Measurements from ENCODE around the gene FBLN1. TPM values are rescaled to one million over a fixed set of nuclear protein-coding genes. Genes with fewer than 3 reads are reported as not detected.
"Not testable (repeated sequence)": the region's sequence is repeated elsewhere in the genome, so short reads cannot be mapped to it uniquely, and the experiment has no call there.

Gene FBLN1
- under 1 TPM in 1 of 2 experiments, not detected in 1; 0.42 TPM for total RNA-seq

GRCh38 chr22:45502215-45503049, at the start of gene FBLN1:
Gene FBLN1 (plus strand): TSS chr22:45502883. CDS start chr22:45502986, 103 bp downstream.
- CTCF ChIA-PET: no interaction called here
- no peak within 1 kb of the TSS for H3K4me3 Mint-ChIP-seq
- peak; percentile 42 for ATAC-seq

GRCh38 chr22:45453764-45454163, 48.9 kb upstream of the FBLN1 start:
- no peak overlapping the region for H3K27ac Mint-ChIP-seq
- no peaks in the 10 kb centered on the region for H3K36me3 Mint-ChIP-seq
- H3K4me1 Mint-ChIP-seq: no peaks in the 10 kb centered on the region
- DNase-seq (no peak), ATAC-seq (no peak)
- CTCF ChIA-PET: interaction anchor here (0.5 kb wide), 1 partner anchor 480 kb away, joined by 3 read pairs; no protein-coding TSS in a partner anchor
- H3K4me3 Mint-ChIP-seq: no peak overlapping the region
- no peaks in the 10 kb centered on the region for H3K9me3 Mint-ChIP-seq (ENCODE audit: low read depth)
- peaks cover 5% of the 10 kb centered on the region for H3K27me3 Mint-ChIP-seq

More at GRCh38 chr22:45502215-45503049, at the start of gene FBLN1:
- H3K4me1 Mint-ChIP-seq: peaks cover 4% of the 10 kb centered on the region
- no peaks in the 10 kb centered on the region for H3K9me3 Mint-ChIP-seq (ENCODE audit: low read depth)
- no peak within 1 kb of the TSS for H3K27ac Mint-ChIP-seq
- H3K36me3 Mint-ChIP-seq: no peaks in the 10 kb centered on the region
- no peak for DNase-seq
- peaks cover 46% of the 10 kb centered on the region for H3K27me3 Mint-ChIP-seq

GRCh38 chr22:45454275-45454674, 48.4 kb upstream of the FBLN1 start:
- CTCF ChIA-PET: no interaction called here
- DNase-seq: no peak
- no peaks in the 10 kb centered on the region for H3K36me3 Mint-ChIP-seq
- H3K4me1 Mint-ChIP-seq: no peaks in the 10 kb centered on the region
- no peak for ATAC-seq
- H3K27ac Mint-ChIP-seq: no peak overlapping the region
- no peaks in the 10 kb centered on the region for H3K9me3 Mint-ChIP-seq (ENCODE audit: low read depth)
- H3K27me3 Mint-ChIP-seq: peaks cover 5% of the 10 kb centered on the region
- no peak overlapping the region for H3K4me3 Mint-ChIP-seq

GRCh38 chr22:45455212-45455611, 47.5 kb upstream of the FBLN1 start:
- Mint-ChIP-seq H3K36me3 (no peaks in the 10 kb centered on the region), H3K4me3 (no peak overlapping the region), H3K27ac (no peak overlapping the region), H3K9me3 (ENCODE audit: low read depth) (no peaks in the 10 kb centered on the region), H3K27me3 (peaks cover 5% of the 10 kb centered on the region), H3K4me1 (no peaks in the 10 kb centered on the region)
- CTCF ChIA-PET: interaction anchor here (1.9 kb wide), 1 partner anchor 20 kb away, joined by 5 read pairs; no protein-coding TSS in a partner anchor
- DNase-seq (no peak), ATAC-seq (no peak)

- ATAC-seq: no peak
- Mint-ChIP-seq H3K36me3 (no peaks in the 10 kb centered on the region), H3K4me1 (no peaks in the 10 kb centered on the region), H3K4me3 (no peak overlapping the region), H3K27me3 (peaks cover 5% of the 10 kb centered on the region), H3K9me3 (ENCODE audit: low read depth) (no peaks in the 10 kb centered on the region), H3K27ac (no peak overlapping the region)
- no peak for DNase-seq
- CTCF ChIA-PET: interaction anchor here (1.9 kb wide), 1 partner anchor 21 kb away, joined by 5 read pairs; no protein-coding TSS in a partner anchor
Measured at GRCh38 chr22:45455621-45456020, 47.1 kb upstream of the FBLN1 start.

- Mint-ChIP-seq H3K27ac (no peak overlapping the region), H3K4me3 (no peak overlapping the region), H3K36me3 (no peaks in the 10 kb centered on the region), H3K27me3 (peaks cover 5% of the 10 kb centered on the region), H3K4me1 (no peaks in the 10 kb centered on the region), H3K9me3 (ENCODE audit: low read depth) (no peaks in the 10 kb centered on the region)
- CTCF ChIA-PET: interaction anchor here (1.9 kb wide), 1 partner anchor 22 kb away, joined by 5 read pairs; no protein-coding TSS in a partner anchor
- no peak for DNase-seq
- ATAC-seq: no peak
Measured at GRCh38 chr22:45456811-45457210, 45.9 kb upstream of the FBLN1 start.

- Mint-ChIP-seq H3K9me3 (ENCODE audit: low read depth) (no peaks in the 10 kb centered on the region), H3K4me3 (no peak overlapping the region), H3K27me3 (peaks cover 3% of the 10 kb centered on the region), H3K36me3 (no peaks in the 10 kb centered on the region), H3K27ac (no peak overlapping the region), H3K4me1 (no peaks in the 10 kb centered on the region)
- no peak for DNase-seq
- ATAC-seq: no peak
- CTCF ChIA-PET: interaction anchor here (0.7 kb wide), 1 partner anchor 35 kb away, joined by 3 read pairs; no protein-coding TSS in a partner anchor
Measured at GRCh38 chr22:45458532-45458931, 44.2 kb upstream of the FBLN1 start.

GRCh38 chr22:45459235-45459634, 43.4 kb upstream of the FBLN1 start:
- CTCF ChIA-PET: interaction anchor here (0.7 kb wide), 1 partner anchor 34 kb away, joined by 3 read pairs; no protein-coding TSS in a partner anchor
- no peak for DNase-seq
- H3K4me3 Mint-ChIP-seq: no peak overlapping the region
- H3K27ac Mint-ChIP-seq: no peak overlapping the region
- H3K9me3 Mint-ChIP-seq (ENCODE audit: low read depth): no peaks in the 10 kb centered on the region
- H3K36me3 Mint-ChIP-seq: no peaks in the 10 kb centered on the region
- ATAC-seq: no peak
- no peaks in the 10 kb centered on the region for H3K4me1 Mint-ChIP-seq
- H3K27me3 Mint-ChIP-seq: peaks cover 3% of the 10 kb centered on the region

- Mint-ChIP-seq H3K9me3 (ENCODE audit: low read depth) (no peaks in the 10 kb centered on the region), H3K4me1 (no peaks in the 10 kb centered on the region), H3K4me3 (no peak overlapping the region), H3K27me3 (peaks cover 9% of the 10 kb centered on the region), H3K36me3 (no peaks in the 10 kb centered on the region), H3K27ac (no peak overlapping the region)
- CTCF ChIA-PET: interaction anchor here (0.7 kb wide), 1 partner anchor 403 kb away, joined by 3 read pairs; no protein-coding TSS in a partner anchor
- ATAC-seq (no peak), DNase-seq (no peak)
Measured at GRCh38 chr22:45460288-45461109, 42.2 kb upstream of the FBLN1 start.

GRCh38 chr22:45462034-45462655, 40.5 kb upstream of the FBLN1 start:
- H3K36me3 Mint-ChIP-seq: no peaks in the 10 kb centered on the region
- DNase-seq (no peak), ATAC-seq (peak; percentile 42)
- CTCF ChIA-PET: interaction anchor here (1.2 kb wide), 1 partner anchor 90 kb away, joined by 3 read pairs; no protein-coding TSS in a partner anchor
- H3K4me1 Mint-ChIP-seq: no peaks in the 10 kb centered on the region
- H3K9me3 Mint-ChIP-seq (ENCODE audit: low read depth): no peaks in the 10 kb centered on the region
- no peak overlapping the region for H3K27ac Mint-ChIP-seq
- H3K27me3 Mint-ChIP-seq: peaks cover 15% of the 10 kb centered on the region
- no peak overlapping the region for H3K4me3 Mint-ChIP-seq

GRCh38 chr22:45463691-45464090, 39.0 kb upstream of the FBLN1 start:
- CTCF ChIA-PET; H3K36me3 Mint-ChIP-seq; DNase-seq; H3K4me1 Mint-ChIP-seq; H3K9me3 Mint-ChIP-seq (ENCODE audit: low read depth); H3K27ac Mint-ChIP-seq; H3K4me3 Mint-ChIP-seq; ATAC-seq: not testable (repeated sequence)
- H3K27me3 Mint-ChIP-seq: peaks cover 15% of the 10 kb centered on the region

GRCh38 chr22:45465633-45466032, 37.0 kb upstream of the FBLN1 start:
- CTCF ChIA-PET: no interaction called here
- no peaks in the 10 kb centered on the region for H3K36me3 Mint-ChIP-seq
- H3K27me3 Mint-ChIP-seq: peaks cover 15% of the 10 kb centered on the region
- no peaks in the 10 kb centered on the region for H3K4me1 Mint-ChIP-seq
- no peak overlapping the region for H3K4me3 Mint-ChIP-seq
- H3K9me3 Mint-ChIP-seq (ENCODE audit: low read depth): no peaks in the 10 kb centered on the region
- DNase-seq (no peak), ATAC-seq (no peak)
- no peak overlapping the region for H3K27ac Mint-ChIP-seq

GRCh38 chr22:45468872-45469271, 33.8 kb upstream of the FBLN1 start:
- no peak overlapping the region for H3K4me3 Mint-ChIP-seq
- no peaks in the 10 kb centered on the region for H3K36me3 Mint-ChIP-seq
- H3K4me1 Mint-ChIP-seq: no peaks in the 10 kb centered on the region
- CTCF ChIA-PET: no interaction called here
- no peak for ATAC-seq
- peaks cover 21% of the 10 kb centered on the region for H3K27me3 Mint-ChIP-seq
- H3K27ac Mint-ChIP-seq: no peak overlapping the region
- H3K9me3 Mint-ChIP-seq (ENCODE audit: low read depth): no peaks in the 10 kb centered on the region
- no peak for DNase-seq
